Muscle of back (tissue), 11 donors: Measurements from ENCODE around the gene BEST3. TPM values are rescaled to one million over a fixed set of nuclear protein-coding genes. Genes with fewer than 3 reads are reported as not detected.
A peak's percentile ranks its signal among the peaks of the same experiment; 100 is the strongest.
"Not testable (repeated sequence)": the region's sequence is repeated elsewhere in the genome, so short reads cannot be mapped to it uniquely, and the experiment has no call there.

ENCODE experiments used
- DNase-seq, 3 donors: peaks; one replicate each; pipeline versions ENCODE4 v3.0.0 to v3.0.0-alpha.2; 2013
- polyA plus RNA-seq, 10 donors: library from polyadenylated mRNA; unstranded; fragments of 120-200 nt; gene quantifications; one replicate each; pipeline ENCODE4 v1.2.1, GENCODE V29; 2013; ENCODE audit not compliant: insufficient read length in 10 of 10

Gene BEST3
- polyA plus RNA-seq, 10 donors: 32.8 to 112 (median 52.2) TPM

- DNase-seq: no peak
These were observed 45.4 kb downstream of the BEST3 start for GRCh38 chr12:69653703-69654102.

GRCh38 chr12:69651922-69652321, 47.2 kb downstream of the BEST3 start:
- no peak for DNase-seq

GRCh38 chr12:69649529-69649928, 49.6 kb downstream of the BEST3 start:
- DNase-seq: no peak

- DNase-seq: peak in 1 of 3 donors; percentile 77
These were observed 50.6 kb downstream of the BEST3 start for GRCh38 chr12:69648476-69648875.

GRCh38 chr12:69647178-69647577, 51.9 kb downstream of the BEST3 start:
- DNase-seq: no peak

GRCh38 chr12:69645031-69645430, 54.1 kb downstream of the BEST3 start:
- no peak for DNase-seq

GRCh38 chr12:69644511-69644910, 54.6 kb downstream of the BEST3 start:
- DNase-seq: peak in 1 of 3 donors; percentile 26

- no peak for DNase-seq
These were observed 56.6 kb downstream of the BEST3 start for GRCh38 chr12:69642531-69642930.

GRCh38 chr12:69641546-69641945, 57.6 kb downstream of the BEST3 start:
- no peak for DNase-seq

GRCh38 chr12:69639400-69640016, 59.6 kb downstream of the BEST3 start:
- DNase-seq: peak; percentile 38 to 66 (median 45)

GRCh38 chr12:69633061-69633460, 66.0 kb downstream of the BEST3 start:
- no peak for DNase-seq

GRCh38 chr12:69630191-69630590, 68.9 kb downstream of the BEST3 start:
- no peak for DNase-seq

GRCh38 chr12:69627501-69627900, 71.6 kb downstream of the BEST3 start:
- no peak for DNase-seq

GRCh38 chr12:69623970-69624369, 75.1 kb downstream of the BEST3 start:
- no peak for DNase-seq

- DNase-seq: no peak
These were observed 77.6 kb downstream of the BEST3 start for GRCh38 chr12:69621551-69621950.

- DNase-seq: no peak
These were observed 78.2 kb downstream of the BEST3 start for GRCh38 chr12:69620921-69621320.

GRCh38 chr12:69620077-69620476, 79.0 kb downstream of the BEST3 start:
- DNase-seq: no peak

GRCh38 chr12:69619050-69619449, 80.1 kb downstream of the BEST3 start:
- no peak for DNase-seq

- DNase-seq: peak in 1 of 3 donors; percentile 6
These were observed 83.1 kb downstream of the BEST3 start for GRCh38 chr12:69616025-69616424.

GRCh38 chr12:69613351-69613750, 85.8 kb downstream of the BEST3 start:
- DNase-seq: no peak

GRCh38 chr12:69610729-69611128, 88.4 kb downstream of the BEST3 start, which contains the start of gene LRRC10:
Gene LRRC10 (minus strand): TSS chr12:69610907. CDS start chr12:69610838, 69 bp downstream.
- no peak for DNase-seq

- DNase-seq: no peak
These were observed 89.0 kb downstream of the BEST3 start for GRCh38 chr12:69610126-69610525.

- DNase-seq: no peak
These were observed 91.0 kb downstream of the BEST3 start for GRCh38 chr12:69608114-69608513.

- DNase-seq: not testable (repeated sequence)
These were observed 94.8 kb downstream of the BEST3 start for GRCh38 chr12:69604275-69604674.
